GM18511 (cell line): Measurements from ENCODE around the gene RASA4B.
"Not testable (repeated sequence)": the region's sequence is repeated elsewhere in the genome, so short reads cannot be mapped to it uniquely, and the experiment has no call there.

Experiments used
- ATAC-seq: cut with Tn5 transposase; IDR thresholded peaks from one replicate; pipeline ENCODE4 v1.9.1; 2021; ENCODE audit warnings: mild to moderate bottlenecking, moderate library complexity; ENCODE audit not compliant: unreplicated experiment

Gene RASA4B

DNA sequence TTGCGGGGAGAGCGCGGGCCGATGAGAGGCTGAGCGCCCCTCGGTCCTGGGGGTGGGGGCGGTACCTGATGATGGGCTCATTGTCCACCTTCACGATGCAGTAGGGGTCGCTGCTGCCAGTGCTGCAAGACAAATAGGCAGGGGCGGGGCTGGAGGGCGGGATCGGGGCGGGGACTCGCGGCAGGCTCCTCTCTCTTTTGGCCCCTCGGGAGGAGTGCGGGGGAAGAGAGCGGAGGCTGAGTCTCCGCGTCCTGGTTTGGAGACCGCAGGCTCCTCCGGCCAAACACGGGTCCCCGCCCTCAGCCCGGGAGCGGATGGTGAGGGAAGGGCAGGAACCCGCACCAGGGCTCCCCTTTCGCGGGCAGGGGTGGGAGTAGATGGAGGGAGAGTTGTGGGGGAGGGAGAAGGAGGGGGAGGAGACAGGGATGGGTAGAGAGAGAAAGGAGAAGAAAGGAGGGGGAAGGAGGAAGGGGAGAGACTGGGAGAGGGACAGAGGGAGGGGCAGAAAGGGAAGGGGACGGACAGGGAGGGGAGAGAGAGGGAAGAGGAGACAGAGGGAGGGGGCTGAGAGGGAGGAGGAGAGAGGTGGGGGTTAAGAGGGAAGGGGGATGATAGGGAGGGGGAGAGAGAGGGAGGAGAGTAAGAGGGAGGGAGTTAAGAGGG is 5.6 kb downstream of the RASA4B start:
- peak; percentile 46 for ATAC-seq

DNA sequence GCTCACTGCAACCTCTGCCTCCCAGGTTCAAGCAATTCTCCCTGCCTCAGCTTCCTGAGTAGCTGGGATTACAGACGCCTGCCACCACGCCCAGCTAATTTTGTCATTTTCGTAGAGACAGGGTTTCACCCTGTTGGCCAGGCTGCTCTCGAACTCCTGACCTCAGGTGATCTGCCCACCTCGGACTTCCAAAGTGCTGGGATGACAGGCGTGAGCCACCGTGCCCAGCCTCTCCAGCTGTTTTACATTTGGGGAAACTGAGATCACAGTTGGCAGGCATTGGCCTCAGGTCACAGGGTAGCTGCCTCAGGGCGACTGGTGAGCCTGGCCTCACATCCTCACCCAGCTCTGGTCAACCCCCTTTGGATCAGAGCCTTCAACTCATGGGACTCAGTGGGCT is 7.0 kb downstream of the RASA4B start:
- ATAC-seq = not testable (repeated sequence)

DNA sequence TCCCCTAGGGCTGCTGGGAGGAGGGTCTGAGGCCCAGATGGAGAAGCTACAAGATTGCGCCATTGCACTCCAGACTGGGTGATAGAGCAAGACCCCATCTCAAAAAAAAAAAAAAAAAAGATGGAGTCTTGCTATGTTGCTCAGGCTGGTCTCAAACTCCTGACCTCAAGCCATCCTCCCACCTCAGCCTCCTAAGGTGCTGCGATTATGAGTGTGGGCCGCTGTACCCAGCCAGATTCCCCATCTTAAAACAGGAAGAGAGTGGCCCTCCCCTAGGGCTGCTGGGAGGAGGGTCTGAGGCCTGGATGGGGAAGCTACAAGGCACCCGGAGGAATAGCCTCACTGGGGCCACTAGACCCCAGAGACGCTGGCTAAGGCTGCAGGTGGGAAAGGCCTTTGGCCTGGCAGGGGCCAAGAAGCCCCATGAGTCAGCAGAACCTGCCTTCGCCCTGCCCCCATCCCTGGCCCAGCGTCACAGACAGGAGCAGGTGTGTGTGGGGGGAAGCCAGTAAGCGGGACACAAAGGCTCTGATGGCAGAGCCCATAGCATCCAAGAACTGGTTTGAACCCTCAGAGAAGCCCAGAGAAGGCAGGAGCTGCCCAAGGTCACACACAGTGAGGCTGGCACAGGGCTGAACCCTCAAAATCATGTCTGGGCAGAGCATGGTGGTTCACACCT is 10.0 kb downstream of the RASA4B start:
- not testable (repeated sequence) for ATAC-seq

DNA sequence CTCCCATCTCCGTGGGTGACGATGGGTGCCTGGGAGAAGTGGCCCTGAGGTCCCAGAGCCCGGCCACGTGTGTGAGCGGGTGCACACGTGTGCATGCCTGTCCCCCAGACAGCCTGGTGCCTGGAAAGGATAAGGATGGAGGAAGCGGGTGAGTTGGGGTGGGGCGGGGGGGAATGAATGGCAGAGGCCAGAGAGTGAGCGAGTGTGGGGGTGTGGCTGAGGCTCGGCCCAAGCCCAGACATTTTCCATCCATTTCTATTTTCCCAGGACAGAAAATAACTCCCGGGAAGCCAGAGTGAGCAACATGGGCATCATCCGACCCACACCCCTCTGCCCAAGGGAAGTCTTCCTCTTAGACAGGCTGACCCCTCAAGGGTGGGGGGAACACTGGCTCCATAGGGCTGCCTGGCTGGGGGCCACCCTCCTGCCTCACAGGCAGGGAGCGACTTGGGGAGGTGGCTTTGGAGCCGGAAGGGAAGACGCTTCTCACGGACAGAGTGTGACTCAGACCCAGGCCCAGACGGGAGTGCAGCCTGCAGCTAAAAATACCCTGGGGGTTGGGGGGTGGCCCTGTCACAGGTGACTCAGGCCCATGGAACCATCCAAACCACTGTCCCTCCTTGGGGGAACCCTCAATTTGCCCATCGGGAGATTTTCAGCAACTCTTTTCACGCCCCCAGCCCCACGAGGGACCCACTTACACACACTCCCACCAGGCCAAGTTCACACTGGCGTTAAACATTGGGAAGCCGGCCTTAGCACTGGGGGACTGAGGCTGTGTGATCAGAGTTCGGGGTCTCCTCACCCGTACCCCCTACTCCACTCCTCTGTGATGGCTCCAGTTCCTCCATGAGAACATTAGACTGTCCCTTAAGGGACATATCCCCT is 12.0 kb downstream of the RASA4B start:
- not testable (repeated sequence) for ATAC-seq

DNA sequence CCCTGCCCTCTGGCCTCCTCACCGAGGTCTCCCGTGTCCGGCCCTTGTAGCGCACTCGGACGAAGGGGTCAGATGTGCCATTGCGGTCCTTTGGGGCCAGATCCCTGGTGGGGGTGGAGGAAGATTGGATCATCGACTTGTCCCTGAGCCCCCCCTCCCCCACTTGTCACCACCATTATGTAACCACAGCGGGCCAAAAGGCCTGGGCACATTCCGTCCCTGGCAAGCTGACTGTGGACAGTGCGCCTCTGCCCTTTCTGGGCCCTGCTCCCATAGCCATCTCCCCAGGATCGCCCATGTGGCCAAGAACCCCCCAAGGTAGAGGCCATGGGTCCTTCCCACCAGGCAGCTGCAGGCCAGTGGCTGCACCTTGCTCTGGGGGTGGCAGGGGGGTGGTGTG is 14.4 kb downstream of the RASA4B start:
- not testable (repeated sequence) for ATAC-seq

DNA sequence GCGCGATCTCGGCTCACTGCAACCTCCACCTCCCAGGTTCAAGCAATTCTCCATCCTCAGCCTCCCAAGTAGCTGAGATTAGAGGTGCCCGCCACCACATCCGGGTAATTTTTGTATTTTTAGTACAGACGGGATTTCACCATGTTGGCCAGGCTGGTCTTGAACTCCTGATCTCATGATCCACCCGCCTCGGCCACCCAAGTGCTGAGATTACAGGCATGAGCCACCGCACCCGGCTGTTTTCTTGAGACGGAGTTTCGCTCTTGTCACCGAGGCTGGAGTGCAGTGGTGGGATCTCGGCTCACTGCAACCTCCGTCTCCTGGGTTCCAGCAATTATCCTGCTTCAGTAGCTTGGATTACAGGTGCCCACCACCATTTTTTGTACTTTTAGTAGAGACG is 19.3 kb downstream of the RASA4B start:
- not testable (repeated sequence) for ATAC-seq

DNA sequence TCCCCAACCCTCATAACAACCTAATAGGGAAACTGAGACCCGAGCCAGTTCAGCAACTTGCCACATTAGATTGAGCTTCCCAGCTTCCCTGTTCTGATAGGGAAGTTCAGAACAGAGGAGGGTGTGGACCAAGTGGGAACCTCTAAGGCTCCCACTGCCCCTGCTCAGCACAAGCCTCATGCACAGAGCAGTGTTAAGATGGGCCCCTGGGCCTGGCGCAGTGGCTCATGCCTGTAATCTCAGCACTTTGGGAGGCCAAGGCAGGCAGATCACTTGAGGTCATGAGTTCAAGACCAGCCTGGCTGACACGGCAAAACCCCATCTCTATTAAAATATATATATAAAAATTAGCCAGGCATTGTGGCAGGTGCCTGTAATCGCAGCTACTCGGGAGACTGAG is 20.3 kb downstream of the RASA4B start:
- not testable (repeated sequence) for ATAC-seq

DNA sequence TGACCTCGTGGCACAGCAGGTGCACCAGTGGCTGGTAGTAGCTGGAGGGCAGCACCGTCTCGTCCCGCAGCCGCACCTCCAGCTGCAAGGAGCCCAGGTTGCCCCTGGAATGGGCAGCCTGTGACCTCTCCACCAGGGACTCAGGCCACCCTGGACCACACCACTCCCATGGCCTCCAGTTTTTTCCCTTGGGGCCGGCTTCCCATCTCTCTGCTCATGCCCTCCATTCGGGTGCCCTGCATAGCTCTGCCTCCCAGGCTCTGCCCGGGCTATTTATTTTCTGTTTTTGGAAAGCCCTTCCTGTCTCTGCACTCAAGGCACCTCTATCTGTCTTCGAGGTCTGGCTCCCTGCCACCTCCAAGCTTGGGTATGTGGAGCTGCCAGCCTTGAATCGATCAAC is 20.7 kb downstream of the RASA4B start:
- ATAC-seq = not testable (repeated sequence)

DNA sequence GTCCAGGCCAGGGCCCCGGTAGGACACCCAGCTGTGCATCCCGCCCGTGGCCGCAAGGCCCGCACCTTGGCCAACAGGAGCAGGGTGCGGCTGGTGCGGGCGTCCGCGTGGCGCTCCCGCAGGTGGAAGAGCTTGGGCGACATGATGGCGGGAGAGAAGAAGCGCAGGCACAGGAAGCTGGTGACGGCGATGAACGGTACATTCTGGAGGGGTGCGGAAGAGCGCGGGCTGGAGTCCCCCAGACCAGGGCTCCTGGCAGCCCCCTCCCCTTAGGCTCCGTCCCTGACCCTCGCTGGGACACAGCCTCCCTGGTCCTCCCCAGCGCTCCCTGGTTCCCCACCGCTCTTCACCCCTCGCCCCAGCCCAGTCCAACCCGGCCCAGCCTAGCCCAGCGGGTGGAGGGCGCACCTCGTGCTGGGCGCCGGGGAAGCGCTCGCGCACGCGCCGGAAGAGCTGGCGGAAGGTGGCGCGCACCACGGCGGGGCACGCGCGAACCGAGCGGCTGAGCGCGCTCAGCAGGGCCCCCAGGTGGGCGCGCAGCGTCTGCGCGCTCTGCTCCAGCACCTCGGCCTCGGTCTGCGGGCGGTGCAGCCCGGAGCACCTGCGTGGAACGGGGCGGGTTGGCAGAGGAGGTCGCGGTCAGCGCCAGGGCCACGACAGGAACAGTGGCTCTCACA is 23.0 kb downstream of the RASA4B start:
- peak; percentile 70 for ATAC-seq

DNA sequence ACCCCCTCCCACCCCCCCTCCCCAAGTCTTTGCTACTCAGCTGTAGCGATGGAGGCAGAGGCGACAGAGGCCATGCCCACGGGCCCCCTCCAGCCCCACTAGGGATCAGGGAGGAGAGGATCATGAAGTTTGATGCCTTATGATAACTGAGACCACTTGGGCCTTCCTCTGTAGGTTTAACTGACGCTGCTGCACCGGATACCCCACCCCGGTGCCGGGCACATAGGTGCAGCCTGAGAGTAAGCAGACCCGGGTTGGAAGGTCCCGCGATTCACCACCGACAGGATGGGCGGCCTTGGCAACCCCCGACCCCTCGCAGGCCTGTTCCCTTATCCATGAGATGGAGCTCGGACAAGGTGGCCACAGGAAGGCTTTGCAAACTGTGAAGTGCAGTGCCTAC is 23.6 kb downstream of the RASA4B start:
- peak; percentile 1 for ATAC-seq

DNA sequence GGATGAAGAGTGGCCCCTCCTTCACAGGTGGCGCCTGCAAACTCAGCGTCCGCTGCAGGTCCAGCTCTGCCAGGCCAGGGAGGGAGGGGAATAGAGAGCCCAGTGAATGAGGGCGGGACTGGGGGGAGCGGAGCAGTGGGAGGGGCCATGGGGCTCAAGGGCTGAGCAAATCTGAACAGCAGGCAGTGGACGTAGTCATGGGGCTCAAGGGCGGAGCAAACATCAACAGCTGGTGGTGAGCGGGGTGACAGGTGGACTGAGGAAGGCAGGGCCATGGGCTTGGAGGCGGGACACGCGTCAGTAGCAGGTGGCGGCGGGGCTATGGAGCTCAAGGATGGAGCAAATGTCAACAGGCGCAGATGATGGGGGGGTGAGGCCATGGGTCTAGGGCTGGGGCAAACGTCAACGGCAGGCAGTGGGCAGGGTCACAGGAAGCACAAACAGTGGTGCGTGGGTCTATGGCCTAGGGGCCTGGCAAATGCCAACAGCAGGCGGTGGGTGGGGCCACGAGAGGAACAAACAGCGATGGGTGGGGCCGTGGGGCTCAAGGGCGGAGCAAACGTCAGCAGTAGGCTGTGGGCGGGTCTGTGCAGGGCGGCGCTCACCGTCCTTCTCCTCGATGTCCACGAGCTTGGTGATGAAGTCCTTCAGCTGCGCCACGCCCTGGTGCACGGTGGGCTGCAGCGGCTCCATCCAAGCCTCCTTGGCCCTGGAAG is 24.2 kb downstream of the RASA4B start:
- ATAC-seq = peak; percentile 53

DNA sequence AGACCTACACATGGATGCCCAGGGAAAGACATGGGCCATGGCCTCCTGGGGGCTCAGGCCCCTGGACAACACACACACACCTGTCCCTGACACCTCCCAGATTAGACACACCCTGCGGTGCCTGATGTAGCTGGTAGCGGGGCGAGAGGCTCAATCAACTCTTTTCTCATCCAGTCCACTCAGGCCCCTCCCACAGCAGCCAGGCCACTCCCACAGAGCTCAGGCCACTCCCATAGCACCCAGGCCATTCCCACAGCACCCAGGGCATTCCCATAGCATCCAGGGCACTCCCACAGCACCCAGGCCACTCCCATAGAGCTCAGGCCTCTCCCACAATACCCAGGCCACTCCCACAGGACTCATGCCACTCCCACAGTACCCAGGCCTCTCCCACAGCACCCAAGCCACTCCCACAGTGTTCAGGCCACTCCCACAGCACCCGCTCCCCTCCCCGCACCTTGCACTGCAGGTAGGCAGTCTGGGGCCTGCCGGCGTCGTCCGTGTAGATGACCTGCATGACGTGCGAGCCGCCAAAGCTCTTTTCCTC is 27.0 kb downstream of the RASA4B start:
- peak; percentile 42 for ATAC-seq

DNA sequence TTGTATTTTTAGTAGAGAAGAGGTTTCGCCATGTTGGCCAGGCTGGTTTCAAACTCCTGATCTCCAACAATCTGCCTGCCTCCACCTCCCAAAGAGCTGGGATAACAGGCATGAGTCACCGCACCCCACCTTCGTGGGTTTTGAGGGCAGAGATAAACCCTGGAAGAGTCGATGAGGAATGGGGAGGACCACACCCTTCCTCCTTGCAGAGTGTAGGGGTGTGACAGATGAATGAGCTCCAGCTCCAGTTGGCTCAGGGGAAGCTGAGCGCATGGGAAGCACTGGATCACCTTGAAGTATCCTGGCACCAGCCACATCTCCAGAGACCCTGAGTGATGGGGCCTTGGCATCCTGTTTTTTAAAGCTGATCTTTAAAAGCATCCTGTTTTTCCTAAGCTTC is 33.3 kb downstream of the RASA4B start:
- ATAC-seq = not testable (repeated sequence)

DNA sequence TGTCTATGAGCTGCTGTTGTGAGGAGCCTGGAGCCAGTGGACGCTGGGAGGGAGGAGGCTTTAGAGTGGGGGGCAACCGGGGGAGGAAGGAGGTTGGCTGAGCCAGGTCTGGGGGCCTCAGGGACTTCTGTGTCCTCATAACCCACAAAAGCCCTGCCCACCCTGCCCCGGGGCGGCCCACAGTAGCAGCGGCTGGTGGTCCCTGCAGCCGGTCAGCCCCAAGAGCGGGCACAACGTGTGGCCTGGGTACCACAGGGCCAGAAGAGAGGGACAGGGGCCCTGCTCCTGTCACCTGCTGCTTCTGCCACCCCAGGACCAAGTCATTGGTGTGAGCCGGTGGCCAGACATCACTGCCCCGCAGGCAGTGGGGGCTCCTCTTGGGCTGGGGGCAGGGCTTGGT is 35.6 kb downstream of the RASA4B start:
- ATAC-seq = not testable (repeated sequence)

DNA sequence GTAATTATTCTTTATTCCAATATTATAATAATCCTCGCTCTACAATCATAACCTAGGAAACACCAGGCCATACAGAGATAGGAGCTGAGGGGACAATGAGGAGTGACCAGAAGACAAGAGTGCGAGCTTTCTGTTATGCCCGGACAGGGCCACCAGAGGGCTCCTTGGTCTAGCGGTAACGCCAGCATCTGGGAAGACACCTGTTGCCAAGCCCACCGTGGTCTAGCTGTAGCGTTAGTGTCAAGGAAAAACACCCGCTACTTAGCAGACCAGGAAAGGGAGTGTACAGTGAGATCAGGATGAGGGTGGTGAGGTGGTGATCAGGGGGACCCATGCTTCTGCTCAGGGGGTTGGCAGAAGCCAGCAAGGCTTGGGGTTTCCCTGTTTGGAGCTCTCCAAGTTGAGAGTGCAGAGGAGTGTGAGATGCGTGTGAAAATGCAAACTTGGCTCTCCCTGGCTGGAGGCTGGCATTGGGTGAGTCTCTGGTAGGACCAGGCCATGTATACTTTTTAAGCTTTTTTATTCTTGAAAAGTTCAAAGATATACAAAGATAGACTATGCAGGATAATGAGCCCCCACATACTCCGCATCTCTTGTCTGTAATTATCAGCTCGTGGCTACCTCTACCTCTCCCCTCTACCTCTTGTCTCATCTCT is 37.5 kb downstream of the RASA4B start:
- not testable (repeated sequence) for ATAC-seq

DNA sequence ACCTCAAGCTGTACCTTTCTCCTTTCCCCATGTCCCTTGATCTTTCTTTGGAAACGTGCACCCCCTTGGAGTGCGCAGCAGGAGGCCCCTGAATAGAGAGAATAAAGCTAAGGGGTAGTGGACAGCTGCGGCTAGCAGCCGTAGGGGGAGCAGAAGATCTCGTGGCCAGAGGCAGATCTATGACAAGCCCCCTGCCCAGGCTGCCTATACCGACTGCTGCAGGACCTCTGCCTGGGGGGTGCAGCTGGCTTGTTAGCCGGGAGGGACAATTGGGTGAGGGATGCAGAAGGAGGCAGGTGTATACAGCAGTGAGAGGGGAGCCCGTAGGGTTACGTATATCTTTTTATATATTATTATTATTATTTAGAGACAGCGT is 38.4 kb downstream of the RASA4B start:
- peak; percentile 43 for ATAC-seq

DNA sequence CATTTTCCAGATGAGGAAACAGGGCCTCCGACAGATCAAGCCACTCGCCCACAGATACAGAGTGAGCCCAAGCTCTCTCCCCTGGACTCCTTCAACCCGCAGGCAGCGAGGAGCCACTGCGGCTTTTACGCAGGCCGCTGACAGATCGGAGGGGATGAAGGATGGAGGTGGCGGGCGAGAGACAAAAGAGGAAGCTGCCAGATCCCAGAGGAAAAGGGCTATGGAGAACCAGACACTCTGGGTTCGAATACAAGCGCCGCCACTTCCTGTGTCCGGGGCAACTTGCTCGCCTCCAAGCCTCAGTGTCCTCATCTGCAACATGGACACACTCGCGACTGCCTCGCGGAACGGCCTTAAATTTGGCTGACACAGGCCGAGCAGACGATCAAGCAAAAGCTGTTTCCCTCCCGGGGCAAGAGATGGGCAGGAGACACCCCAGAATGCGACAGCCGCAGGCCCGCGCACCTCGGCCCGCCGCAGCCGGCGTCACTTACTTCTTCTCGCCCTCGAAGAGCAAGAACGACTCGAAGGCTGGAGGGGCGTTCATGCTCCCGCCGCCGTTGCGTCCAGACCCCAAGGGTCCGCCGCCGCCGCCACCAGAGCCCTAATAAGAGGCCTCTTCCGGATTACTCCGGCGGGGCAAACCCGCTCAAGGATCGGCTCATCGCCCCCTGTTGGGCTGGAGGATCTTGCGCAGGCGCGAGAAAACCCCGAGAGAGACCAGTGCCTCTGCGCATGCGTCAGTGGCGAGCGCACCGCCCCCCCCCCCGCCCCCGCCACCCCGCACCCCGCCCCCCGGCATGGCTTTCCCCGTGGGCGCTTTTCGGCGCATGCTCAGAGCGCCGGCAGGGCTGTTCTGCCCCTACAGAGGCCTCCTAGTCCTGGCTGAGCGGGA is 39.0 kb downstream of the RASA4B start, which contains the start of gene POLR2J:
TSS of gene POLR2J (minus strand) at position 609 of the 895 bp plus-strand sequence. CDS start at position 547, 62 bp downstream.
- ATAC-seq = peak; percentile 90

DNA sequence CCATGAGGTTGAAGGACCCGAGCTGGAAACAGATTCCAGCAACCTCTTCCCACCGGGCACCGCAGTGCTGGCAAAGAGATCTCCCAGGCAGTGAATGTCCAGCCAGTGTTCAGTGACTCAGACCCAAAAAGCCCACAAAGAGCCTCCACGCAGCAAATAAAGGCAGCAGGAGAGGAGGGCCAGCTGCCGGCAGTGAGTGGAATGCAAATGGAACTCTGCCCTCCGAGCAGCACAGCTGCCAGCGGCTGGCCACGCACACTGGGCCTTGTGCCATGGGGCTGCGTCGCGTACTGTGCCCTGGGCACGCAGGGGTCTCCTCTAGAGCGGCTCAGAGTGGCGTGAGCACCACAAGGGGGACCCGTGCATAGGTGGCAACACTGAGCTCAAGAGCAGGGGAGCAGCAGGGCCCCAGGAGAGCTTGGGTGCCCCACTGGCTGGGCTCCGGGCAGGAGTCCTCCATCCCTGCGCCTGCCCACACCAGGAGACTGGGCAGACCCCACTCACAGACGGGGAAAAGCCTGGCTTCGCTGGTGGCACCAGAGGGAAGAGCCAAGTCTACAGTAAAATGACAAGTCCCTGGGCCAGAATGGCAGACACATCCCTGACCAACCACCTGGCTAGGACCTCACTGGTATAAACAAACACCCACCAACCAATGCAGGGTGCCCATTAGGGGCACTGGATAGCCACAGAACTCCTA is 42.7 kb downstream of the RASA4B start:
- not testable (repeated sequence) for ATAC-seq
